ENCODE results near the gene PTPRZ1.

DNA sequence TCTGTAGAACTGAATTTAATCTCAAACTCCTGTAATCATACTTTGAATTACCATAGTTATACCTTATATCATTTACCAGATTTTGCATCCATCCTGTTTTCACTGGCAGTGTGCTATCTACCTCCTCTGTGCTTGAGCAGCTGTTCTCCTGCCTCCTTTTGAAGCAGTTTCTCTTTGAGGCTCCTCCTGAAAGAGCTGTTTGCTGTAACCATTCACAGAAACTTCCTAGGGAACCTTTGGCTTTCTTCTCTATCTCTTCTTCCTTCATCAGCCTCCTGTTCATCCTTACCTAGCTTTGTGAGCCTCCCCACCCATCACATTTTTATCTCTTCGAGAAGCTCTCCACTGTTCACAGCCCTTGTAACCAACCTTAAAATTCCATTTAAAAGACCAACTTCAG lies 162.9 kb downstream of the PTPRZ1 start:
- TF ChIP-seq, protein P1, sequence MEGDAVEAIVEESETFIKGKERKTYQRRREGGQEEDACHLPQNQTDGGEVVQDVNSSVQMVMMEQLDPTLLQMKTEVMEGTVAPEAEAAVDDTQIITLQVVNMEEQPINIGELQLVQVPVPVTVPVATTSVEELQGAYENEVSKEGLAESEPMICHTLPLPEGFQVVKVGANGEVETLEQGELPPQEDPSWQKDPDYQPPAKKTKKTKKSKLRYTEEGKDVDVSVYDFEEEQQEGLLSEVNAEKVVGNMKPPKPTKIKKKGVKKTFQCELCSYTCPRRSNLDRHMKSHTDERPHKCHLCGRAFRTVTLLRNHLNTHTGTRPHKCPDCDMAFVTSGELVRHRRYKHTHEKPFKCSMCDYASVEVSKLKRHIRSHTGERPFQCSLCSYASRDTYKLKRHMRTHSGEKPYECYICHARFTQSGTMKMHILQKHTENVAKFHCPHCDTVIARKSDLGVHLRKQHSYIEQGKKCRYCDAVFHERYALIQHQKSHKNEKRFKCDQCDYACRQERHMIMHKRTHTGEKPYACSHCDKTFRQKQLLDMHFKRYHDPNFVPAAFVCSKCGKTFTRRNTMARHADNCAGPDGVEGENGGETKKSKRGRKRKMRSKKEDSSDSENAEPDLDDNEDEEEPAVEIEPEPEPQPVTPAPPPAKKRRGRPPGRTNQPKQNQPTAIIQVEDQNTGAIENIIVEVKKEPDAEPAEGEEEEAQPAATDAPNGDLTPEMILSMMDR (IDR thresholded peaks at IDR 0.05; ENCODE audit: low read depth, low read length) = no peak
- no peak for TF ChIP-seq EZH2phosphoT487 (IDR thresholded peaks at IDR 0.05; ENCODE audit: low read depth)

Data from OCI-LY3 (cell line).